Activated naive CD4-positive, alpha-beta T cell treated with anti-CD3 and anti-CD28 coated beads for 36 hours (primary cell): Measurements from ENCODE around the gene PFKP. TPM values are rescaled to one million over a fixed set of nuclear protein-coding genes. Genes with fewer than 3 reads are reported as not detected.
"Not testable (repeated sequence)": the region's sequence is repeated elsewhere in the genome, so short reads cannot be mapped to it uniquely, and the experiment has no call there.

Experiments used
- CTCF ChIA-PET: fragments of 350-600 bp; sonication (Branson Sonifier 250); formaldehyde crosslinking; loops from one replicate; lab custom pipeline; 2021; ENCODE audit warnings: antibody characterized with exemption; lab: Charles Lee
- DNase-seq: peaks from one replicate; pipeline ENCODE4 v3.0.0-alpha.2; 2020
- H3K27ac Mint-ChIP-seq: one replicate; pipeline ENCODE4 v1.8.0; 2021; ENCODE audit warnings: mild to moderate bottlenecking, mixed read lengths
- H3K27me3 Mint-ChIP-seq: one replicate; pipeline ENCODE4 v1.8.0; 2021; ENCODE audit warnings: low read depth, mixed read lengths
- H3K36me3 Mint-ChIP-seq: one replicate; pipeline ENCODE4 v1.8.0; 2021; ENCODE audit warnings: low read depth, mixed read lengths
- H3K4me1 Mint-ChIP-seq: one replicate; pipeline ENCODE4 v1.8.0; 2021; ENCODE audit warnings: low read depth, mixed read lengths
- H3K4me3 Mint-ChIP-seq: one replicate; pipeline ENCODE4 v1.8.0; 2021; ENCODE audit warnings: mild to moderate bottlenecking, moderate library complexity, mixed read lengths
- H3K9me3 Mint-ChIP-seq: one replicate; pipeline ENCODE4 v1.8.0; 2021; ENCODE audit warnings: mixed read lengths
- intact Hi-C: fragments of 100-400 bp; cut with micrococcal nuclease; formaldehyde crosslinking; loops from one replicate; pipeline ENCODE4 v1.15.1; 2023
- total RNA-seq, 2 experiments: library from RNA; stranded (reverse); gene quantifications; one replicate each; pipeline ENCODE4 v1.2.3, GENCODE V29; 2021

PFKP gene
- total RNA-seq, 2 experiments from 2014 or later, result 96.2 to 99.7 TPM

- Mint-ChIP-seq H3K36me3 (no peaks in the 10 kb centered on the region), H3K9me3 (no peaks in the 10 kb centered on the region), H3K27me3 (peaks cover 19% of the 10 kb centered on the region), H3K4me1 (no peaks in the 10 kb centered on the region), H3K27ac (no peak overlapping the region), H3K4me3 (no peak overlapping the region)
- CTCF ChIA-PET, result no interaction called here
- DNase-seq, result no peak
- intact Hi-C loops, result no loop called here
Measured at GRCh38 chr10:3051692-3052091, 15.7 kb upstream of the PFKP start.

GRCh38 chr10:3053155-3053554, 14.2 kb upstream of the PFKP start:
- no peak overlapping the region for H3K4me3 Mint-ChIP-seq
- DNase-seq, result no peak
- intact Hi-C loops, result no loop called here
- H3K27me3 Mint-ChIP-seq, result peaks cover 19% of the 10 kb centered on the region
- H3K36me3 Mint-ChIP-seq, result no peaks in the 10 kb centered on the region
- H3K27ac Mint-ChIP-seq, result no peak overlapping the region
- no peaks in the 10 kb centered on the region for H3K4me1 Mint-ChIP-seq
- CTCF ChIA-PET, result no interaction called here
- no peaks in the 10 kb centered on the region for H3K9me3 Mint-ChIP-seq

GRCh38 chr10:3054183-3054850, 13.0 kb upstream of the PFKP start:
- CTCF ChIA-PET, result no interaction called here
- no peaks in the 10 kb centered on the region for H3K9me3 Mint-ChIP-seq
- DNase-seq, result no peak
- no peaks in the 10 kb centered on the region for H3K4me1 Mint-ChIP-seq
- no peak overlapping the region for H3K4me3 Mint-ChIP-seq
- no peaks in the 10 kb centered on the region for H3K36me3 Mint-ChIP-seq
- peaks cover 19% of the 10 kb centered on the region for H3K27me3 Mint-ChIP-seq
- no peak overlapping the region for H3K27ac Mint-ChIP-seq
- intact Hi-C loops, result no loop called here

- DNase-seq, result no peak
- H3K4me1 Mint-ChIP-seq, result no peaks in the 10 kb centered on the region
- no peaks in the 10 kb centered on the region for H3K9me3 Mint-ChIP-seq
- H3K36me3 Mint-ChIP-seq, result no peaks in the 10 kb centered on the region
- peaks cover 17% of the 10 kb centered on the region for H3K27me3 Mint-ChIP-seq
- CTCF ChIA-PET, result no interaction called here
- no peak overlapping the region for H3K27ac Mint-ChIP-seq
- H3K4me3 Mint-ChIP-seq, result no peak overlapping the region
- intact Hi-C loops, result no loop called here
Measured at GRCh38 chr10:3054851-3055199, 12.5 kb upstream of the PFKP start.

GRCh38 chr10:3056280-3057037, 10.9 kb upstream of the PFKP start:
- DNase-seq, result no peak
- no peaks in the 10 kb centered on the region for H3K9me3 Mint-ChIP-seq
- intact Hi-C loops, result no loop called here
- CTCF ChIA-PET, result no interaction called here
- H3K36me3 Mint-ChIP-seq, result no peaks in the 10 kb centered on the region
- no peak overlapping the region for H3K27ac Mint-ChIP-seq
- H3K27me3 Mint-ChIP-seq, result peaks cover 13% of the 10 kb centered on the region
- no peaks in the 10 kb centered on the region for H3K4me1 Mint-ChIP-seq
- no peak overlapping the region for H3K4me3 Mint-ChIP-seq

GRCh38 chr10:3057946-3058345, 9.4 kb upstream of the PFKP start:
- no peaks in the 10 kb centered on the region for H3K4me1 Mint-ChIP-seq
- intact Hi-C loops, result no loop called here
- no peak overlapping the region for H3K27ac Mint-ChIP-seq
- H3K4me3 Mint-ChIP-seq, result no peak overlapping the region
- no peaks in the 10 kb centered on the region for H3K36me3 Mint-ChIP-seq
- CTCF ChIA-PET, result no interaction called here
- no peaks in the 10 kb centered on the region for H3K9me3 Mint-ChIP-seq
- DNase-seq, result no peak
- peaks cover 8% of the 10 kb centered on the region for H3K27me3 Mint-ChIP-seq

GRCh38 chr10:3059974-3060373, 7.4 kb upstream of the PFKP start:
- DNase-seq, result no peak
- CTCF ChIA-PET, result no interaction called here

GRCh38 chr10:3060481-3060889, 6.9 kb upstream of the PFKP start:
- intact Hi-C loops, result no loop called here
- Mint-ChIP-seq H3K27ac (no peak overlapping the region), H3K4me1 (no peaks in the 10 kb centered on the region), H3K36me3 (no peaks in the 10 kb centered on the region), H3K4me3 (no peak overlapping the region), H3K27me3 (peaks cover 2% of the 10 kb centered on the region), H3K9me3 (no peaks in the 10 kb centered on the region)
- CTCF ChIA-PET, result no interaction called here
- DNase-seq, result no peak

More at GRCh38 chr10:3059974-3060373, 7.4 kb upstream of the PFKP start:
- H3K27ac Mint-ChIP-seq, result no peak overlapping the region
- peaks cover 2% of the 10 kb centered on the region for H3K27me3 Mint-ChIP-seq
- no peaks in the 10 kb centered on the region for H3K9me3 Mint-ChIP-seq
- no peak overlapping the region for H3K4me3 Mint-ChIP-seq
- intact Hi-C loops, result no loop called here
- H3K4me1 Mint-ChIP-seq, result no peaks in the 10 kb centered on the region
- H3K36me3 Mint-ChIP-seq, result no peaks in the 10 kb centered on the region

GRCh38 chr10:3061323-3061898, 5.9 kb upstream of the PFKP start:
- H3K4me3 Mint-ChIP-seq, H3K9me3 Mint-ChIP-seq, H3K27me3 Mint-ChIP-seq, H3K27ac Mint-ChIP-seq, H3K4me1 Mint-ChIP-seq, H3K36me3 Mint-ChIP-seq, DNase-seq, intact Hi-C loops, CTCF ChIA-PET: not testable (repeated sequence)

GRCh38 chr10:3062502-3063186, 4.7 kb upstream of the PFKP start:
- DNase-seq, result no peak
- H3K4me3 Mint-ChIP-seq, result no peak overlapping the region
- intact Hi-C loops, result no loop called here
- no peaks in the 10 kb centered on the region for H3K9me3 Mint-ChIP-seq
- H3K27ac Mint-ChIP-seq, result no peak overlapping the region
- CTCF ChIA-PET, result no interaction called here
- H3K36me3 Mint-ChIP-seq, result no peaks in the 10 kb centered on the region
- peaks cover 11% of the 10 kb centered on the region for H3K27me3 Mint-ChIP-seq
- no peaks in the 10 kb centered on the region for H3K4me1 Mint-ChIP-seq

- H3K36me3 Mint-ChIP-seq, result peaks cover 7% of the 10 kb centered on the region
- H3K4me1 Mint-ChIP-seq, result peaks cover 4% of the 10 kb centered on the region
- intact Hi-C loops, result no loop called here
- H3K4me3 Mint-ChIP-seq, result no peak overlapping the region
- CTCF ChIA-PET, result no interaction called here
- no peak for DNase-seq
- peaks cover 11% of the 10 kb centered on the region for H3K27me3 Mint-ChIP-seq
- H3K9me3 Mint-ChIP-seq, result no peaks in the 10 kb centered on the region
- no peak overlapping the region for H3K27ac Mint-ChIP-seq
Measured at GRCh38 chr10:3064423-3064822, 2.9 kb upstream of the PFKP start.

- Mint-ChIP-seq H3K27me3 (peaks cover 9% of the 10 kb centered on the region), H3K27ac (no peak overlapping the region), H3K9me3 (no peaks in the 10 kb centered on the region), H3K36me3 (peaks cover 19% of the 10 kb centered on the region), H3K4me3 (peak overlapping the region; percentile 30), H3K4me1 (peaks cover 16% of the 10 kb centered on the region)
- intact Hi-C loops, result no loop called here
- CTCF ChIA-PET, result no interaction called here
- no peak for DNase-seq
Measured at GRCh38 chr10:3065622-3066021, 1.7 kb upstream of the PFKP start.
